A549 (cell line): ENCODE data around the gene BIRC5. TPM values are rescaled to one million over a fixed set of nuclear protein-coding genes. Genes with fewer than 3 reads are reported as not detected.

Source experiments
- ATAC-seq, 2 experiments: fragments of 200-7000 bp in 1 of 2; fragments of >200 bp in 1 of 2; cut with Nextera tagmentation in 1 of 2; cut with Tn5 transposase in 1 of 2; 3 replicates each; pipeline versions ENCODE4 v1.8.0 to v1.9.1; 2018 to 2020; ENCODE audit warnings: mild to moderate bottlenecking in 1 of 2, moderate library complexity in 1 of 2
- CTCF ChIA-PET: fragments of 300-600 bp; sonication (Branson Sonifier 250); formaldehyde crosslinking; extraction: SDS; loops from one replicate; lab custom pipeline; 2021; ENCODE audit warnings: antibody characterized with exemption, inconsistent platforms; lab: Yijun Ruan, JAX
- POLR2A ChIA-PET: fragments of 350-600 bp; formaldehyde crosslinking; extraction: SDS; loops from one replicate; lab custom pipeline; 2021; ENCODE audit warnings: antibody characterized with exemption, inconsistent platforms; lab: Yijun Ruan, JAX
- DNase-seq, 2 experiments: peaks; one replicate each; pipeline versions ENCODE4 v3.0.0 to v3.0.0-alpha.2; 2011 to 2016; ENCODE audit warnings: low read depth in 1 of 2, low spot score in 1 of 2
- FAIRE-seq: peaks from 2 replicates; lab custom pipeline; 2011; peaks lifted over from hg19 to GRCh38; lab: Jason Lieb, UNC
- H3K27ac ChIP-seq, 2 experiments: fragments of >200 bp; sonication (Bioruptor Twin); formaldehyde crosslinking; 3 replicates each; pipeline ENCODE4 v1.5.1; 2016 to 2017
- H3K4me1 ChIP-seq: fragments of >200 bp; sonication (Bioruptor Twin); formaldehyde crosslinking; 3 replicates; pipeline ENCODE4 v1.6.1; 2016
- H3K4me2 ChIP-seq: fragments of >200 bp; sonication (Bioruptor Twin); formaldehyde crosslinking; 3 replicates; pipeline ENCODE4 v1.6.1; 2016
- H3K4me3 ChIP-seq: fragments of >200 bp; sonication (Bioruptor Twin); formaldehyde crosslinking; 3 replicates; pipeline ENCODE4 v1.5.1; 2016
- H3K9me3 ChIP-seq: fragments of >200 bp; sonication (Bioruptor Twin); formaldehyde crosslinking; 3 replicates; pipeline ENCODE4 v1.6.1; 2016
- BHLHE40 ChIP-seq: IDR thresholded peaks from 2 replicates; pipeline ENCODE4 v1.6.1; 2012; ENCODE audit warnings: low read depth, low read length, inconsistent platforms
- CBX8 ChIP-seq: fragments of 200-600 bp; sonication (generic); IDR thresholded peaks from 2 replicates; pipeline ENCODE4 v1.6.1; 2016
- CEBPB ChIP-seq, 2 experiments: fragments of >200 bp in 1 of 2; sonication (Bioruptor Twin) in 1 of 2; formaldehyde crosslinking in 1 of 2; IDR thresholded peaks; 2 replicates each; pipeline ENCODE4 v1.6.1; 2012 to 2016
- CTCF ChIP-seq: fragments of >200 bp; sonication (Bioruptor Twin); formaldehyde crosslinking; IDR thresholded peaks from 3 replicates; pipeline ENCODE4 v1.5.1; 2016
- E2F6 ChIP-seq: IDR thresholded peaks from 2 replicates; pipeline ENCODE4 v1.6.1; 2012; ENCODE audit warnings: low read depth, borderline replicate concordance
- EP300 ChIP-seq, 2 experiments: fragments of >200 bp; sonication (Bioruptor Twin); formaldehyde crosslinking; IDR thresholded peaks; 2 replicates in 1 of 2; 3 replicates in 1 of 2; pipeline ENCODE4 v1.6.1; 2016 to 2017
- FOSB ChIP-seq: fragments of 250-450 bp; sonication (Bioruptor Pico); IDR thresholded peaks from 2 replicates; pipeline ENCODE4 v1.5.0; 2020; ENCODE audit warnings: mild to moderate bottlenecking, moderate library complexity
- FOXS1 ChIP-seq: fragments of 250-450 bp; sonication (Bioruptor Pico); IDR thresholded peaks from 2 replicates; pipeline ENCODE4 v1.5.0; 2020; ENCODE audit warnings: mild to moderate bottlenecking, moderate library complexity
- GATA3 ChIP-seq: IDR thresholded peaks from 2 replicates; pipeline ENCODE4 v1.6.1; 2012; ENCODE audit warnings: borderline replicate concordance
- HDAC2 ChIP-seq: fragments of 200-600 bp; sonication (generic); IDR thresholded peaks from 2 replicates; pipeline ENCODE4 v1.6.1; 2016
- HOXB5 ChIP-seq: fragments of 250-450 bp; sonication (Bioruptor Pico); IDR thresholded peaks from 2 replicates; pipeline ENCODE4 v1.5.0; 2020; ENCODE audit warnings: mild to moderate bottlenecking, moderate library complexity
- MAX ChIP-seq: IDR thresholded peaks from 2 replicates; pipeline ENCODE4 v1.6.1; 2012
- MYC ChIP-seq: IDR thresholded peaks from 2 replicates; pipeline ENCODE4 v1.6.1; 2012; ENCODE audit warnings: mild to moderate bottlenecking, inconsistent platforms, low read length, improper control_type of control experiment, borderline replicate concordance
- NPAS2 ChIP-seq: fragments of 250-450 bp; sonication (Bioruptor Pico); IDR thresholded peaks from 2 replicates; pipeline ENCODE4 v1.8.0; 2022; ENCODE audit warnings: mild to moderate bottlenecking, moderate library complexity, borderline replicate concordance
- NR3C1 ChIP-seq: fragments of >200 bp; sonication (Bioruptor Twin); formaldehyde crosslinking; IDR thresholded peaks from 3 replicates; pipeline ENCODE4 v1.6.1; 2017
- PHF8 ChIP-seq: fragments of 200-600 bp; sonication (generic); IDR thresholded peaks from 2 replicates; pipeline ENCODE4 v1.6.1; 2016; ENCODE audit warnings: low read depth, mild to moderate bottlenecking, antibody characterized with exemption, moderate library complexity, borderline replicate concordance
- POLR2A ChIP-seq: IDR thresholded peaks from 2 replicates; pipeline ENCODE4 v1.6.1; 2012; ENCODE audit warnings: mild to moderate bottlenecking, low read length
- RAD21 ChIP-seq, 2 experiments: fragments of >200 bp in 1 of 2; sonication (Bioruptor Twin) in 1 of 2; formaldehyde crosslinking in 1 of 2; IDR thresholded peaks in 1 of 2; conservative IDR thresholded peaks in 1 of 2; 2 replicates in 1 of 2; 3 replicates in 1 of 2; pipeline ENCODE4 v1.6.1; 2012 to 2018; ENCODE audit warnings: inconsistent platforms in 1 of 2
- RNF2 ChIP-seq: fragments of 200-600 bp; sonication (generic); IDR thresholded peaks from 2 replicates; pipeline ENCODE4 v1.6.1; 2016; ENCODE audit warnings: low read depth, mild to moderate bottlenecking, antibody characterized with exemption, moderate library complexity, borderline replicate concordance
- SMC3 ChIP-seq: fragments of >200 bp; sonication (Bioruptor Twin); formaldehyde crosslinking; IDR thresholded peaks from 3 replicates; pipeline ENCODE4 v1.6.1; 2018; ENCODE audit warnings: inconsistent platforms
- SREBF2 ChIP-seq: fragments of 450-650 bp; IDR thresholded peaks from 2 replicates; pipeline ENCODE4 v1.6.1; 2014; ENCODE audit warnings: mild to moderate bottlenecking, moderate library complexity
- ZFP36 ChIP-seq: fragments of 450-650 bp; IDR thresholded peaks from 2 replicates; pipeline ENCODE4 v1.6.1; 2014; ENCODE audit warnings: borderline replicate concordance; ENCODE audit not compliant: partially characterized antibody
- ZSCAN20 ChIP-seq: fragments of 250-450 bp; sonication (Bioruptor Pico); IDR thresholded peaks from 2 replicates; pipeline ENCODE4 v1.8.0; 2022; ENCODE audit warnings: mild to moderate bottlenecking, moderate library complexity
- WGBS: methylation state at CpG from one replicate; pipeline ENCODE4 v1.1.6; 2017; ENCODE audit errors: missing lambda C conversion rate; 5-methylcytosine and 5-hydroxymethylcytosine counted together
- polyA plus RNA-seq, 4 experiments: library from polyadenylated mRNA; depleted of rRNA in 3 of 4; stranded (reverse); fragments of >200 nt; fragmentation: RNase III in 1 of 4; extraction: RNeasy Plus Mini Kit Qiagen cat#74134 plus additional on column Dnase treatment in 1 of 4; gene quantifications; 2 replicates in 3 of 4; 3 replicates in 1 of 4; pipeline ENCODE4 v1.2.3, GENCODE V29; 2011 to 2017

The BIRC5 gene
- polyA plus RNA-seq, 2 of the 4 experiments (the other 2 are of a cell fraction): 51.9 to 109 TPM

- WGBS: 86% methylated on average over 17 of the region's 17 CpGs
- no peak for TF ChIP-seq GATA3
- no peak for TF ChIP-seq MAX
- no peak for TF ChIP-seq POLR2A
- no peak for TF ChIP-seq SMC3
- no peak for TF ChIP-seq NR3C1
- no peak for TF ChIP-seq EP300 (IDR thresholded peaks at IDR 0.05)
- H3K4me2 ChIP-seq: no peak overlapping the region
- H3K4me3 ChIP-seq: no peak overlapping the region
- no peak overlapping the region for H3K27ac ChIP-seq
- no peaks in the 10 kb centered on the region for H3K4me1 ChIP-seq
- ChIA-PET POLR2A (interaction anchor here (1.9 kb wide), 1 partner anchor 18 kb away, joined by 5 read pairs; the partner anchor contains the start of genes AFMID and TK1), CTCF (interaction anchor here (0.8 to 13.4 kb wide), 7 partner anchors 13 to 186 kb away, joined by 3 to 86 read pairs (median 4); partner anchors contain the start of genes AFMID and TK1)
- DNase-seq (no peak), ATAC-seq (peak; percentile 14 to 21; a peak in 4 of 6 replicates), FAIRE-seq (no peak)
- no peaks in the 10 kb centered on the region for H3K9me3 ChIP-seq
These were observed 8.8 kb upstream of the BIRC5 start for GRCh38 chr17:78205124-78205775.

- peak; percentile 66 to 67; a peak in 4 of 6 replicates for ATAC-seq
- H3K9me3 ChIP-seq: no peaks in the 10 kb centered on the region
These were observed 7.8 kb upstream of the BIRC5 start for GRCh38 chr17:78206298-78206697.

GRCh38 chr17:78208486-78208885 lies 5.6 kb upstream of the BIRC5 start:
- H3K4me3 ChIP-seq: no peak overlapping the region
- no peaks in the 10 kb centered on the region for H3K4me1 ChIP-seq
- no peak overlapping the region for H3K27ac ChIP-seq
- DNase-seq: no peak
- ChIA-PET POLR2A (no interaction called here), CTCF (interaction anchor here (0.9 to 13.4 kb wide), 4 partner anchors 12 to 246 kb away, joined by 3 to 86 read pairs (median 7); partner anchors contain the start of genes AFMID and TK1)
- whole genome bisulfite sequencing: 77% methylated on average over 3 of the region's 3 CpGs
- TF ChIP-seq FOSB (CRISPR knock-in tag) (no peak), SMC3 (no peak), HDAC2 (no peak), ZFP36 (no peak), EP300 (IDR thresholded peaks at IDR 0.05) (no peak), SREBF2 (no peak), RNF2 (no peak), BHLHE40 (no peak), CBX8 (no peak), PHF8 (no peak), NR3C1 (no peak), FOXS1 (CRISPR knock-in tag) (no peak), ZSCAN20 (no peak), E2F6 (no peak), NPAS2 (CRISPR knock-in tag) (no peak), MYC (no peak), CEBPB (IDR thresholded peaks at IDR 0.05) (no peak)
- no peak overlapping the region for H3K4me2 ChIP-seq
- no peak for FAIRE-seq
- H3K9me3 ChIP-seq: no peaks in the 10 kb centered on the region
- ATAC-seq: no peak

More at GRCh38 chr17:78206298-78206697, 7.8 kb upstream of the BIRC5 start:
- no peak overlapping the region for H3K4me3 ChIP-seq
- CTCF ChIA-PET: interaction anchor here (1.0 to 13.4 kb wide), 9 partner anchors 10 to 96 kb away, joined by 3 to 86 read pairs (median 7); partner anchors contain the start of genes AFMID and TK1
- FAIRE-seq (no peak), DNase-seq (no peak)
- H3K27ac ChIP-seq: no peak overlapping the region
- H3K4me2 ChIP-seq: no peak overlapping the region
- TF ChIP-seq HOXB5 (CRISPR knock-in tag) (no peak), CTCF (0 out of 3 replicates have a peak, but pooled peaks have one; percentile 6), RAD21 (conservative IDR thresholded peaks at IDR 0.05 in 1 of 2, IDR thresholded peaks at IDR 0.05 in 1 of 2) (peak in 1 of 2 experiments; percentile 18; a peak in 1 of 5 replicates), MYC (no peak)
- POLR2A ChIA-PET: interaction anchor here (1.1 kb wide), 1 partner anchor 248 kb away, joined by 4 read pairs; the partner anchor contains the start of gene TNRC6C
- no peaks in the 10 kb centered on the region for H3K4me1 ChIP-seq
- 85% methylated on average over 7 of the region's 7 CpGs for WGBS
